Raji (cell line): ENCODE data around the gene CFAP97D2.

Source experiments
- POLR2A ChIP-seq: IDR thresholded peaks from 2 replicates; pipeline ENCODE4 v1.6.1; 2011; ENCODE audit warnings: low read depth, low read length, control low read depth; ENCODE audit not compliant: insufficient read depth

CFAP97D2 gene

DNA sequence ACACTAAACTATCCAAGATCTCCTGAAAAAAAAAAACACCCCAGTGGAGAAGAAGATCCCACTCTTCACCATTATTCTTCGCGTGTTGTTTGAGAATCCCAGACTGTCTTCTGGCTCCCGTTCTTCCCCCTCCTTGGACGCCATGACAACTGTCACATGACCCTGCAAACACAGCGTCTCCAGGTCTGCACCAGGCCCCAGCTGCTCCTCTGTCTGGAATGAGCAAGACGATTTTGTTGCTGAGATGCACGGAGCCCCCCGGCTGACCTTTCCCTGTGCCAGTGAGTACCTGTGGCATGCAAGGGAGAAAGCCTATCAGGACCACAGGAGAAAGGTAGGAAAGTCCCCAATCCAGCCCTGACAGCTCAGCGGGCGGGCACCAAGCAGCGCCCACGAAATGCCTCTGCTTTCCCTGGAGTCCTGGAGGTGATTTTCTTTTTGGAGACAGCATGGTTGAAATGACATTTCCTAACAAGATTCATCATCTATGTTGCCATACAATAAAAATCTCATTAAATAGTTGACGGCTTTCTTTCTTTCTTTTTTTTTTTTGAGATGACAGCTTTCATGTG, at the start of gene CFAP97D2:
Gene CFAP97D2 (plus strand): TSS at position 171 of the 572 bp plus-strand sequence. CDS start 74 bp downstream, at position 245.
- TF ChIP-seq POLR2A = no peak

DNA sequence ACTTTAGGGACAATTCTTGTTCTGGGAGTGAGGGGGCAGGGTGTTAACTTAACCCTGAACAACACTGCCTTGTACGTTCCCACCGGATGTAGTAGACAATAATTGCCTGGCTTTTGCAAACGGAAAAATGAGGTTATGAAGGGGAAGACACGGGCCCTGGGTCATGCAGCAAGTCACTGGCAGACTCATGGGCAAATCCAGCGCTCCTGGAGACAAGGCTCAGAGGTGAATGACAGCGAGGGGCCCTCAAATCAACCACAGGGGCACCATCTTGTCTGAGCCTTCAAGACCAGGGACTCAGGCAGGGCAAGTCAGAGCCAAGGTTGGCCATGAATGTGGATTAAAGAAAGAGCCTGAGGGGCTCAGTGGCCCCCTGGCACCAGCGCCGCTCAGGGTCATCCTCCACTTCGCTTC, 49.4 kb upstream of the CFAP97D2 start:
- TF ChIP-seq POLR2A = no peak

DNA sequence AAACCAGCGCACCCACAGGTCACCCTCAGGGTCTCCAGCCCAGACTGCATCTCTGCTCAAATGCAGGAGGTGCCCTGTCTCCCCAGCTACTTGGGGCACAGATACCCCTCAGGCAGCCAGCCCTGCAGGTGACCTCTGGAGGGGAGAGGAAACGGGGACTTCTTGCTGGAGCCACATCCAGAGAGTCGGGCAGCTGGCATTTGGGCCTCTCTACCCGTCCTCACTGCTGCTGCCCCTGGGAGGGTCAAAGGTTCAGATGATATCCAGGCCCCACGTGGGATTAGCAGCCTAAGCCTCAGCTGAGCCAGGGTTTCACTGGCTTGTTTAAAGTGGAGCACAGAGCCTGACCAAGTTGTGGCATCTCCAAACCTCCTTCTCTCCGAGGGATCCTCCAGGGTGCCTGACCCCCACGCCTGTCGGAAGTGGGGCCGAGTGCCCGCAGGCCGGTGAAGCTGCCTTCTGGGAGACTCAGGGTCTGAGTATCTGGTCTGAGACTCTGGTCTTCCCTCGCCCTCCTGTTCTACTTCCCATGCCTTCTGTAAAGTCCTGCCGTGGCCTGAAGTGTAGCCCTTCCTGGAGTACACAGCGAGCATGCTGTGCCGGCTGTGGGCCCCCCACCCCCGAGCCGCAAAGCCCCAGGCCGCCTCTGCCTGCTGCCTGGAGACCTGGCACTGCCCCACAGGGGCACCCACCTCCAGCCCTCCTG, 48.8 kb upstream of the CFAP97D2 start:
- TF ChIP-seq POLR2A = no peak

DNA sequence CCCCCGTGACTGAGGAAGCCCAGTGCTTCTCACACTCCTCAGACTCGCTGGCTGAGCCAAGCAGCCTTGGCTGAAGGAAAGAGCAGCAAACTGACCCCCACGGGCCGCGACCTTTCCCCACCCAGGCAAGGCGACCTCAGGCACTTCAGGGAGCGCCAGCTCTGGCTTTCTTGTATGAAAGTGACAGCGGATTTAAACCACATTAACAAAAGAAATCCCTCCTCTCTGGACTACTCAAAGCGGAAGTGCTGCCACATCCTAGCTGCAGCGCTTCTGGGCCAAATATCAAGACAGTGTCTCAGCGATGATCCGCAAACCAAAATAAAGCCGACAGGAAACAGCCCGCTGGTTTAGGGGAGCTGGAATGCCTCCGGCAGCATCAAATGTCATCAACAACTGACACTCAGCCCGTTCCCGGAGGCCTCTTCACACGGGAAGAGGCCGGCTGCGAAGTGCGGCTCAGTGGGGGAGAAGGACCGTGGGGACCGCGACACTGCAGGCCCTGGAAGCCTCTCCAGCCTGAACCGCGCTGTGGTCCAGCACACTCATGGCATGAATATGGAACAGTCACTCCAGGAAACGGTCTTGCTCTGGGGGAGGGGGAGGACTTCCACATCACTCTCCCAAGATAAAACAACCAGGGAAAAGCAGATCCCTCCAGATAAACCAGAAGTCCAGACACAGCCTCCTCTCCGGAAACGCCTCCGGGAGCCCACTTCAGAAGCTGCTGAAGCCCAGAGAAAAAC, 48.0 kb upstream of the CFAP97D2 start:
- no peak for TF ChIP-seq POLR2A

DNA sequence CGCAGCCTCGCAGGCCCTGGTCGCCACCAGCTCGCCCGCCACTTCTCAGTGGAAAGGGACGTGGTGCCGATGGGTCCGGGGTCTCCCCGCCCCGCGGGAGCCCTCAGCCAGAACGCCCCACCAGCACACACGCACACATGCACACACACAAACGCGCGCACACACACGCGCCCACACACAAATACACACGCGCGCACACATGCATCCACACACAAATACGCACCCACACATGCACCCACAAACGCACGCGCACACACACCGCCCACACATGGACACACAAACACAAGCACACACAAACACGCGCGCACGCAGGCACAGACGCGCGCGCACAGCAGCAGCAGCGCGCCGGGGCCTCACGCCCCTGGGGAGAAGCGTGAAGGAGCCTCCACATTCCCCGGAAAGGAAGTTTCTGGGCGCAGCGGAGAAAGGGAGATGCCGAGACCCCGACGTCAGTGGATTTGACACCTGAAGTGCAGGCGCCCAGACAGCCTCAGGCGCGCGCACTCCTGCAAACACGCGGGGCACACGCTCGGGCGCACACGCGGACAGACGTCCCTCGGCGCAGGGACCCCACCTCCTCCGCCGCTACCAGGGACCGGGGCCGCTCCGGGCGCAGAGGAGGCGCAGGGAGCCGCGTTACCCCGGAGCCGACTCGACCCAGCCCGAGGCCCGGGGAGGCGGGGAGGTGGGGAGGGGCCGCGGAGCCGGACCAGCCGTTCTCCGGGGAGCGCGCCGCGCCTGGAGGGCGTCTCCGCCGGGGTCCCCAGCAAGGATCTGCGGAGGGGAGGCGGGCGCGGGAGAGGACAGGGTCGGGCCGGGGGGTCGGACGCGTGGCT, 47.3 kb upstream of the CFAP97D2 start:
- no peak for TF ChIP-seq POLR2A

DNA sequence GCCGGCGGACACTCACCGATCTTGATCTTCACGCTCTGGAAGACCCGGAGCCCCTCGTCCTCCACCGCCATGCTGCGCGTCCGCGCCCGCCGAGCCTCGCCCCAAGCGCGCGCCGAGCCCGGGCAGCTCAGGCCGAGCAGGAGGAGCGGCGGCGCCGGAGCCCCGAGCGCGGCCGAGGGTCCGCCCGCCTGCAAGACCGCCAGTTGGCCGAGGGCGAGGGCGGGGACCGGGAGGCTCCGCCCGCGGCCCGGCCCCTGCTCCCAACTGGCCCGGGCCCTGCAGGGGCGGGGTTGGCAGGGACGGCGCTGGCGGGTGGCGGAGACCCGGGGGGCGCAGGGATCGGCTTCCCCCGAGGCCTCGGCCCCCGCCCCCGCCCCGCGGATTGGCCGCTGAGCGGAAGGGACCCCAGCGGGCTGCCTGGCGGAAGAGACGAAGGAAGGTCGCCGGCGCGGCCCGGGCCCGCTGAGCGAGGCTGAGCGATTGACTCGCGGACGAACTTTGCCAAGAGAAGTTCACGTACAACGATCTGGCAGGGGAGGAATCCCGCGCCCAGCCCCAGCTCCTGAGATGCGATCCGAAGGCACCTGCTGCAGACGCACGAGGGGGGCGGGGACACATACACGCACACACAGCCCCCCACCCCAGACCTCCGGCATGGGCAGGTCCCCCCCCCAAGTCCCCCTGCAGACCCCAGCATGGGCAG, 46.5 kb upstream of the CFAP97D2 start, which contains the start of gene RASA3:
Gene RASA3 (minus strand): TSS at position 205 of the 703 bp plus-strand sequence. CDS start 134 bp downstream, at position 71.
- TF ChIP-seq POLR2A = no peak

DNA sequence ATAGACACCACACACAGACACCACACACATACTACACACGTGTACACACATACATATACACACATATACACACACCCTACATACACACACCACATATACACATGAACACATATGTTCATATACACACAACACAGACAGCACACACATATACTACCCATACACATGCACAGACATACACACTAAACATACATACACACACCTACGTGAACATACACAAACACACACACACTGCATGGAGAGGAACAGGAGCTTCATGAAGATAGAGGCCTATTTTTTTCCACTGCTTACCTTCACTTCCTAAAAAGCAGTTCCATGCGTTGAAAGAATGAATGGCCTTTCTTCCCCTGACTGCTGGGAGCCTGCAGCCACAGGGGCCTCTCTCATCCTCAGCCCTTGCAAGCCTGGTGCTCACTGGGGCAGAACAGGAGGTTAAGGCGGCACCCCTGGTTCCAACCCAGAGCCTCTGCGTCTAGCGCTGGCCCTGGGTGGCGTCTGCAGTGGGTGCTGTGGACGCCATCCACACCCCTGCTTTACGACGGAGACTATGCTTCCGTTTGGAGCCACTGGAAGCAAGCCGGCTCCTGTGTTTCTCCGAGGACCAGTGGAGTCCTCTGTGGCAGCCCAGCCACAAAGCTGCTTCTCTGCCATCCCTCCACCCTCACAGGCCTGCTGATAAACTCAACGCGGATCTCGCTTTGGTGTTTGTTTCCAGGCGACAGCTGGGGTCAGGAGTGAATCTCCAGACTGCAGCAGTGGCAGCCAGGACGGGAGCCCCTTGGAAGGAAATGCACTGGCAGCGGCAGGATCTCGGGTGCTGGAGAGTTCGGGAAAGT, 44.7 kb upstream of the CFAP97D2 start:
- no peak for TF ChIP-seq POLR2A

DNA sequence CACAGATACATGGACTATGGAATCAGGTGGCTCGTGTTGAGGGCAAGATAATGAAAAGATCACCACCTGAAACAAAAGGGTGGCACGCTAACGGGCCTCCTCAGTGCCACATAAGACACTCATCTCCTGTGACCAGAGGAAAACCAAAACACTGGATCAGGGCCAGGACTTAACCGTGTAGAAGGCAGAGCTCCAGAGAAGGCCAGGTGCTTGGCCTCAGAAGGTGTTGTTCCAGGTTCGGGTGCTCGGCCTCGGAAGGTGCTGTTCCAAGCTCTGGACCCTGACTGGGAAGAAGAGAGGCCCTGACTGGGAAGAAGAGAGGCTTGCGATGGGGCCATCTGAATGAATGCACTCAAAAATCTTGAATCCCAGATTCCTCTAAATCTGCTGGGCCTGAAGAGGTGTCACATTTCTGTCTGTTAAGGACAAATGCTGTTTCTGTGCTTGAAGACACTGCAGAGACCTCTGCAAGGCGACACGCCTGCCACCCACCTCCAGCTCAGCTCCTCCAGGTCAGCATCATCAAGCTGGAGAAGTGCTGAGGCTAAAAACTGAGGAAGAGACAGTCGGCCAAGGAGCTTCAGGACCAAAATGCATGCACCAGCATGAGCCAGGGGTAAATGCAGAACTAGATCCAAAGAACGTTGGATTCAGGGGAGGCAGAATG, 44.0 kb upstream of the CFAP97D2 start:
- no peak for TF ChIP-seq POLR2A

DNA sequence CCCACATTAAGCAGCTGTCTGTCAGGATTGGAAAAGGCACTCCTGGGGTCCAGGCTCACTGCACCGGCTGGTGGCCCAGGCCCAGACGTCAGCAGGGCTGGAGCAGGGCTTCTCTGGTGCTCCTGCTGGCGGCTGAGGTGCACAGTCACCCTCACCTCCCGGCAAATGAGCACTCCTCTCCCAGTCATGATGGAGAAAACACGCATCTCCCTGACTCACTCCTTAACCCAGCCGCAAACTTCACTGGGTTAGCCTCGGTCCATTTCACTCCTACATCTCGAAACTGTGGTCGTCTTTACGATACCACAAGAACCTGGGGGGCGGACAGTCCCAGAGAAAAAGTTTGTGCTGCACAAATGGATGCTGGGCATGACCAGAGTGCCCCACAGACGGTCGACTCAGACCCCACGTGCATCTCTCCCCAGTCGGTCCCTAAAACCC, 43.3 kb upstream of the CFAP97D2 start:
- no peak for TF ChIP-seq POLR2A

DNA sequence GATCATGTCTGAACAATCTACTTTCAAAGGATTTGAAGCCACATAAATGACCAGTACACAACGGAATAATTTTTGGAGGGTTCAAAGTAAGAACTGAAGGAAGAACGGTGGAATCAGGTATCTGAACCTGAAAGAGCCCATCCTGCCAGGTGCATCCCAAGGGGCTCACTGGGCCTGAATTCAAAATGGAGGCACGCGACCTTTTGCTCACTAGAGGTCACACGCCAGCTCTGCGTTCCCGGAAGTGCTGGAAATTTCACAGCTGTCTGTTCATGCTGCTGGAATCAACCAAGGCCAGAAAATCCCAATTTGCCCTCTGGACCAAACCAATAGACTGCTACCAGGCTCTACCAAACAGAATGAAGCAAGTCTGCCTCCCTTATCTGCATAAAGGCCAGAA, 42.5 kb upstream of the CFAP97D2 start:
- TF ChIP-seq POLR2A = no peak

DNA sequence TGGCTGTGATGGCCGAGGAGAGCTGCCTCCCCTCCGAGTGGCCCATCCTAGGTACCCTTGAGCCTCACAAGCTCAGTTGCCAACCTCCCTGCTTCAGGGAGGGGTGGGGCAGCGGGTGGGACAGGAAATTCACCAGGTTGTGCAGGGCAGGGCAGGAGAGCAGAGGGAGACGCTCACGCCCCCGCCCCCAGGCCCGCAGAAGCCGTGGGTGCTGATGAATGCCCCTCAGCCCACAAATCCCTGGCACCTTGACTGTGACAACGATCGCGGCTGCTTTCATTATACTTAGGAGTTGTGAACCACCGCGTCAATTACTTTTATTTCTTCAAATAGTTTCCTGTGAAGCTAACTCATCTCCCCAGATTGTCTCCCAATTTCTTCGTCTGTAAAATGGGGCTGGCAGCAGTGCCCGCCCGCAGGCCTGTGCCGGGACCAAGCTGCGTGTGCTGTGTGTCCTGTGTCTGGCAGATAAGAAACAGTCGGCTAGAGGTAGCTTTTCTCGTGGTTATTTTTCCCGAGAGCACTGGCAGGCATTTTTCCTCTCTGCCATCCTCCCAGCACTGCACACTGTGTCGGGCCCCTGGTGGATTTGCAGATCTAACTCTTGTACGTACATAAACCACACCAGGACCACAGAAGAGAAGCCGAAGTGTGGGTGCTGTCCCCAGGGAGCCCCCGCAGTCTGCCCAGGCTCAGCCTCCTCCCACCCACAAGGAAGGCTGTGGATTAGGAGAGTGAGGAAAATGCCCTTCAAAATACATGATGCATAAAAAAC, 38.7 kb upstream of the CFAP97D2 start:
- TF ChIP-seq POLR2A = no peak

DNA sequence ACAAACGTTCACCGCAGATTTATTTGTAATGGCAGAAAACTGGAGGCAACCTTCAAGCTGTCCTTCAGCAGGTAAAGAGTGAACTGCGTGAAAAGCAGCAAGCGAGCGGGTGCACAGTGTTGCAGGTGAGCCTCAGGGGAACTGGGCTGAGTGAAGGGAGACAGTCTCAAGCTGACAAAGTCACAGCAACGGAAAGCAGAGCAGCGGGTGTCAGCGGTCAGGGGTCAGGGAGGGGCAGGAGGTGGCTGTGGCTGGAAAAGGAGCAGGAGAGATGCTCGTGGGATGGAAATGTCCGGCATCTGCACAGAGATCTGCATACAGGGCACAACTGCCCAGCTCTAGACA, 38.2 kb upstream of the CFAP97D2 start:
- no peak for TF ChIP-seq POLR2A

DNA sequence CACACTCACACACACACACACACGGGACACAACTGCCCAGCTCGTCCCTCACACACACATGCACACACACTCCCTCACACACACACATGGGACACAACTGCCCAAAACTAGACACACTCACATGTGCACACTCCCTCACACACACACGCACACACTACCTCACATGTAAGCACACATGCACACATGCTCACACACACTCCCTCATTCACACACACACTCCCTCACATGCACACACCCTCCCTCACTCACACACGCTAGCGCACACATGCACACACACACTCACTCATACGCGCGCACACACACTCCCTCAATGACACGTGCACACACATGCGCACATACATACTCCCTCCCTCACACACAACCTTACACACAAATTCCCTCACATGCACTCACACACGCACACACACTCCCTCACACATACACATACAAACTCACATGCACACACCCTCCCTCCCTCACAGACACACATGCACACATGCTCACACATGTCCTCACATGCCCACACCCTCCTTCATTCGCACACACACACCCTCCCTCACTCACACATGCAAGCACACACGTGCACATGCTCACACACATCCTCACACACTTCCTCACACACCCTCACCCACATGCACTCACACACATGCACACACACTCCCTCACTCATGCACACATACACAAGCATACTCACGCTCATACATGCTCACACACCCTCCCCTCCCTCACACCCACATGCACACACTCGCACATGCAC, 37.6 kb upstream of the CFAP97D2 start:
- TF ChIP-seq POLR2A = no peak
